Omental fat pad (tissue), 4 donors: ENCODE measurements around the gene HOXB3. TPM values are rescaled to one million over a fixed set of nuclear protein-coding genes. Genes with fewer than 3 reads are reported as not detected.

Source experiments
- ATAC-seq: fragments of 150-250 bp; one replicate; pipeline ENCODE4 v1.9.1; 2016; ENCODE audit warnings: mild to moderate bottlenecking, moderate library complexity; ENCODE audit not compliant: low FRiP score
- DNase-seq: peaks from one replicate; pipeline ENCODE4 v3.0.0-alpha.2; 2019; ENCODE audit warnings: low spot score
- total RNA-seq, 4 donors: library from RNA; depleted of rRNA; stranded (reverse); fragments of >200 nt; gene quantifications; one replicate each; pipeline ENCODE4 v1.1.0, GENCODE V29; 2016
- TF ChIP-seq, protein P1 (sequence below), 3 donors: fragments of 450-650 bp; IDR thresholded peaks; one replicate each; pipeline ENCODE4 v1.5.1; 2016 to 2017; ENCODE audit warnings: antibody characterized with exemption in 3 of 3, mild to moderate bottlenecking in 3 of 3, moderate library complexity in 2 of 3

HOXB3 gene
- total RNA-seq, 4 donors from 2014 or later: 4.8 to 30.3 (median 10.6) TPM

DNA sequence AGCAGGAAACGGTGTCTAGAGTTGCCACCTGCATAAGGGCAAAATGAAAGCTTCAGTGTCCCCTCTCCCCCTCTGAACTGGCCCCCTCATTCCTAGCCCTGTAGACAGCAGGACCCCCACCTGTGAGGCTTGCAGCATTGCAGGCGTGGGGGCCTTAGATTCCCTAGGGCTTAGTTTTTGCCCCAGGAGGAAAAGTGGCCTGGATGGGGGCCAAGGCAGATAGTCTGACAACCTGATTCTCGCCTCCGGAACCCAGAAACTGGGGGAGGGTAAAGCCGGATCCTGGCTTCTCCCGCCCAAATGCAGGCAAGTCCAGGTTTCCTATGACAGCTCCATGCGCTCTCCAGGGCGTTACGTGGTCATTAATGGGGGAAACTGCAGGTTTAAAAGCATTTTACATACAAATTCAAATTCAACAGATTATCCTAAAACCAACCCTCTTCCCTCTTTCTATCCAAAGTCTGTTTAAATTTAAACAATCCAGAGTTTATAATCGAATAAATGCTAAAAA, 15.4 kb upstream of the HOXB3 start:
- ATAC-seq (no peak), DNase-seq (no peak)
- TF ChIP-seq, protein P1, sequence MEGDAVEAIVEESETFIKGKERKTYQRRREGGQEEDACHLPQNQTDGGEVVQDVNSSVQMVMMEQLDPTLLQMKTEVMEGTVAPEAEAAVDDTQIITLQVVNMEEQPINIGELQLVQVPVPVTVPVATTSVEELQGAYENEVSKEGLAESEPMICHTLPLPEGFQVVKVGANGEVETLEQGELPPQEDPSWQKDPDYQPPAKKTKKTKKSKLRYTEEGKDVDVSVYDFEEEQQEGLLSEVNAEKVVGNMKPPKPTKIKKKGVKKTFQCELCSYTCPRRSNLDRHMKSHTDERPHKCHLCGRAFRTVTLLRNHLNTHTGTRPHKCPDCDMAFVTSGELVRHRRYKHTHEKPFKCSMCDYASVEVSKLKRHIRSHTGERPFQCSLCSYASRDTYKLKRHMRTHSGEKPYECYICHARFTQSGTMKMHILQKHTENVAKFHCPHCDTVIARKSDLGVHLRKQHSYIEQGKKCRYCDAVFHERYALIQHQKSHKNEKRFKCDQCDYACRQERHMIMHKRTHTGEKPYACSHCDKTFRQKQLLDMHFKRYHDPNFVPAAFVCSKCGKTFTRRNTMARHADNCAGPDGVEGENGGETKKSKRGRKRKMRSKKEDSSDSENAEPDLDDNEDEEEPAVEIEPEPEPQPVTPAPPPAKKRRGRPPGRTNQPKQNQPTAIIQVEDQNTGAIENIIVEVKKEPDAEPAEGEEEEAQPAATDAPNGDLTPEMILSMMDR (IDR thresholded peaks at IDR 0.05): no peak

DNA sequence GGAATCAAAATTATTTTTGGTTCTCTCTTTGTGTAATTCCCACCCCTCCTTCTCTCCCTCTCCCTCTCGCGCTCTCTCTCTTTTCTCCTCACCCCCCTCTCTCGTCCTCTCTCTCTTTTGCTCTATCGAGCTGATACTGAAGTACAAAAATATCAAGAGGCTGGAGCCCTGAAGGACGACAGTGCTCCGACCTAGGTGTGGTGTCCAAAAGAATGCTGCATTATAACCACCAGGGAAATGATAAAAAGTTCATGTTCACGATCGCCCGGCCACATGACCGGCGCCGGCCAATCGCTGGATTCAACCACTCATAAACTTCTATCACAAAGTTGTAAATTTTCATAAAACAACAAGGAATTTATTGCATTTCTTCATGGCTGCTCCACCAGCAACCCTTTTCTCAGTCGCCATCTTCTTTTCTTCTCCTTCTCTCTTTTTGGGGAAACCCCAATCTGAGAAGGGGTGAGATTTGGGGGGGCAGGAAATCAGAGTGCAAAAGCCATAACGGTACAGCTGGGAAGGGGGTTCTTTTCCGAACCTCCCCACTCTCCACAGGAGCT, 14.8 kb upstream of the HOXB3 start, which contains the start of gene HOXB6:
TSS of gene HOXB6 (minus strand) at position 217 of the 560 bp plus-strand sequence. CDS start 6,836 bp downstream, outside the sequence.
- TF ChIP-seq, protein P1 (IDR thresholded peaks at IDR 0.05): no peak
- peak; percentile 27 for ATAC-seq
- DNase-seq: no peak

DNA sequence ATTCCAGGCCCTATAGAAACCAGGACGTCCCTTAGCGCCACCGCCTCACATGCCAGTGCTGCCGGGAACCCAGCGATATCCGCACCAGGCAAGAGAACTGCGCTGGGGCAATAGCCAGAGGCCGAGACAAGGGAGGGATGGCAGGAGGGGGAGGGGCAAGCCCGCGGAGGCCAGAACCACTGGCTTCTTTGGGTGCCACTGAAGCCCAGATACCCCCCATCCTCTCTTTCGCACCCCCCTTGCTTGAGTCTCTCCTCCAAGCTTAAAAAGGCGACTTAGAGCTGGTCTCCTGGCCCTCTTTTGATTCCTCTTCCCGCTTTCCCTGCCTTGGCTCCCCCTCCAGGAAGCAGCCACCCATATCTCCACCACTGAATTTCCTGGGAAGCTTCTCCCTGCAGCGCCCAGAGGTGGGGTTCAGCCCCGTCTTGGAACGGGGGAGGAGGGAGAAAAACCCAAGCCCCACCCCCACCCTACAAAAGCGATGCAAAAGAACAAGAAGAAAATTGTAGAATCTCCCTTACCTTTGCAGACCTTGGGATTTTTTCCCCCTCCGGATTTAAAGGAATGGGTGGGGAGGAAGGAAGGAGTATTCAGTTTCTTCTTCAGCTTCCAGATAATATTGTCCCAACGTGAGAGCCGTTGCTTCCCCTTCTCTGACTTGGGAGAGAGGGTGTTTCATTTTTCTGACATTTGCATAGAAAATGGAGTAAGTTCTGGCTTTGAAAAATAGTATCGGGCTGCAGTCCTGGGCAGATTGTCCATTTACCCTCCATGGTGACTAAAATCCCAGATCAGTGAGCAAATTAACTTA, 14.1 kb upstream of the HOXB3 start:
- ATAC-seq (peak; percentile 63), DNase-seq (no peak)
- TF ChIP-seq, protein P1 (IDR thresholded peaks at IDR 0.05): no peak

DNA sequence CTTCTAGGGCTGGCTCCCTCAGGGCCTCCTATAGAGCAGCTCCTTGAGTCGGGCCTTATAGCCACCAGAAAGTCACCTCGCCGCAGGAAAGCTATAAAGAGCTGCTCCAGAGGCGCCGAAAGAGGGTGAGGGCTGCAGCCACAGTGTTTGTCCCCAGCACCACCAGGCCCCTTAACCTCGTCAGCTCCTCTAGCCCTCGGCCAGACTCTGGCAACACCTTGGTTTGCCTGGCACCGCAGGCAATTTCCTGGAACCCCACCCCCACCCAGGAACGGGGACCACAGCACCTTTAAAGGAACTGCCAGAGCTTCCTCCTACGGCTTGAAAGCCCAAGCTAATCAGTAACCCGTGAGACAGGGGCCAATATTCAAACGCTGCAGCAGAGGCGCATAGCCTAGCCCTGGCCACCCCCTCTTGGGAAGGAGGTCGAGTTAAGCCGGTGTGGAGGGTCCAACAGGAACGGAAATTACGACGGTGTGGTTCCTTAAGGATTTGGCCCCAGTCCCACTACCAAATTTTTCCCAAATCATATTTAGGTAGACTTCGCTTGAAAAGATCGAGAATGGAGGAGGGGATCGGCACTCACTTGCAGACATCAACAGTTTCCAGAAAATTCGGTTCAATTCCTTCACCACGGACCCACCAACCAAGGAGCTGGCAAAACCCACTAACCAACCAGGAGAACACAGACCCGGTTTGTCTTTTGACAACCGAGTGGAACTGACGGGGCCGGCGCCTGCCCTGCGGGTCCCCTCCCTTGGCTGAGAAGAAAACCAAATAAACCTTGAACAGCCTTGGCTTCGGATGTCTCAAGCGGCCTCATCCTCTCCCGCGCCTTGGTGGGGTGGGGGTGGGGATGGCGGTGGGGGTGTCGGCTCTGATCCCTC, 11.7 kb upstream of the HOXB3 start:
- TF ChIP-seq, protein P1 (IDR thresholded peaks at IDR 0.05): no peak
- ATAC-seq (no peak), DNase-seq (no peak)

DNA sequence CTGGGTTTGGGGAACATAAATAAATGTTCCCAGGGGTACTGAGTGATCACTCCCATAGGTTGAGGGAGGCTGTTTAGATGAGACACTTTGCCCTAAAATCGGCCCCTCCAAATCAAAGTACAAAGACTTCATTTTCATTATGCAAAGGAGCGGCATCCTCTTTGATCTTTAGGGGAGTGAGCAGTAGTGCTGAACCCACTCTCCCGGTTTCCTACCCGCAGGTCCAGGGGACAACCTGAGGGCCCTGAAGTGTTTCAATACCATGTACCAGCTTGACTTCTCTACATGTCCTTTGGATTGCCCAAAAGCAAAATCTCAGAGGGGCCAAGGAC, 11.1 kb upstream of the HOXB3 start:
- no peak for ATAC-seq
- TF ChIP-seq, protein P1 (IDR thresholded peaks at IDR 0.05): no peak

DNA sequence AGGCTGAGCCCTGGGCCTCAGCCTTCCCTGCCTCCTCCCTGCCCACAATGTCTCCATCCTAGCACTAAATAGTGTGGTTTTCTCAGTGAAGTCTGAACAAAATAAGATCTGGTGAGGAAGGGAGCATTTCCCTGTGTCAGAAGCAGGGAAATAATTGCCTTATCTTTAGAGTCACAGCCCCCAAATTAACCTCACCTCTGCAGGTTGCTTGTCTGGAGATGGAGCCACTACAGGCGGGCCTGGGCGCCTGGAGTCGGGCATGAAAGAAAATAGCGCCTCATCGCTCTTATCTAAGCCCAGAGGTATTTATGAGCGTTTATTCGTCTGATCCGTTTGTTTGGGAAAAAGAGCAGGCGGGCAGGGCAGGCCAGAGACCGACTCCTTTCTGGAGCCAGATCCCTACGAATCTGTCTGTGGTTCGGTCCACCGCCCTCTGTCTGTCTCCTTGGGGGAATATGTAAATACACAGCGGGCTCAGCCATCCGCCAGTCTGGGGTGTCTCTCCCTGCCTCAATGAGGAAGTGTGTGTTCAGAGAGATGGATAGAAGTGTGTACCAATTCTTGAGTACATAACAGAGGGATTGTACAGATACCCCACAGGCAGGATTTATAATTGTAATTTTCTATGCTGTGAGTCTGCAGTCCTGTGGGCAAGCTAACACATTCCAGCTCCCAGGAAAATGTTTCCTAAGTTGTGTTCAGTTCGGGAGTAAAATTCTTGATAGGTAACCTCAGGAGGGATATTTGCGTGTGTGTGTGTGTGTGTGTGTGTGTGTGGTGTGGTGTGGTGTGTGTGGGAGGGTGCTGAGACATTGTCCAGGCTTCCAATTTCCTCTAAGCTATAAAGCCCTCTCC, 10.4 kb upstream of the HOXB3 start:
- TF ChIP-seq, protein P1 (IDR thresholded peaks at IDR 0.05): no peak
- DNase-seq (no peak), ATAC-seq (no peak)

More for the DNA sequence above, 11.1 kb upstream of the HOXB3 start:
- DNase-seq: no peak
